ENCODE measurements around the gene TMEM33. TPM values are rescaled to one million over a fixed set of nuclear protein-coding genes. Genes with fewer than 3 reads are reported as not detected.

The TMEM33 gene
- total RNA-seq, 1 experiment from 2014 or later = 81.4 TPM

DNA sequence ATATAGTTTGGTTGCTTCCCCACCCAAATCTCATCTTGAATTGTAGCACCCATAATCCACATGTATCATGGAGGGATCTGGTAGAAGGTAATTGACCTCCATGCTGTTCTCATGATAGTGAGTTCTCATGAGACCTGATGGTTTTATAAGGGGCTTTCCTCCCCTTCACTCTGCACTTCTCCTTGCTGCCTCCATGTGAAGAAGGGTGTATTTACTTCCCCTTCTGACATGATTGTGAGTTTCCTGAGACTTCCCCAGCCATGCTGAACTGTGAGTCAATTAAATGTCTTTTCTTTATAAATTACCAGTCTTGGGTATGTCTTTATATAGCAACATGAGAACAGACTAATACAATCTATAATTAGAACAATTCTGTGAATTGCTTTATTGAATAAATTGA is 34.4 kb downstream of the TMEM33 start:
- ChIA-PET POLR2A (no interaction called here), CTCF (no interaction called here)
- 0 out of 2 replicates have a peak, but pooled peaks cover 3% of the 10 kb centered on the region for H3K4me1 Mint-ChIP-seq
- H3K27me3 Mint-ChIP-seq (ENCODE audit: low read depth) = no peaks in the 10 kb centered on the region
- H3K27ac Mint-ChIP-seq = no peak overlapping the region
- DNase-seq (ENCODE audit: low spot score) (no peak), ATAC-seq (no peak)
- H3K36me3 Mint-ChIP-seq = peaks cover 38% of the 10 kb centered on the region
- peaks cover 51% of the 10 kb centered on the region for H3K9me3 Mint-ChIP-seq
- no peak for TF ChIP-seq GTF2I (CRISPR knock-in tag; conservative IDR thresholded peaks at IDR 0.05)
- TF ChIP-seq HMGA2 (CRISPR knock-in tag; IDR thresholded peaks at IDR 0.05) = no peak
- TF ChIP-seq, protein P1, sequence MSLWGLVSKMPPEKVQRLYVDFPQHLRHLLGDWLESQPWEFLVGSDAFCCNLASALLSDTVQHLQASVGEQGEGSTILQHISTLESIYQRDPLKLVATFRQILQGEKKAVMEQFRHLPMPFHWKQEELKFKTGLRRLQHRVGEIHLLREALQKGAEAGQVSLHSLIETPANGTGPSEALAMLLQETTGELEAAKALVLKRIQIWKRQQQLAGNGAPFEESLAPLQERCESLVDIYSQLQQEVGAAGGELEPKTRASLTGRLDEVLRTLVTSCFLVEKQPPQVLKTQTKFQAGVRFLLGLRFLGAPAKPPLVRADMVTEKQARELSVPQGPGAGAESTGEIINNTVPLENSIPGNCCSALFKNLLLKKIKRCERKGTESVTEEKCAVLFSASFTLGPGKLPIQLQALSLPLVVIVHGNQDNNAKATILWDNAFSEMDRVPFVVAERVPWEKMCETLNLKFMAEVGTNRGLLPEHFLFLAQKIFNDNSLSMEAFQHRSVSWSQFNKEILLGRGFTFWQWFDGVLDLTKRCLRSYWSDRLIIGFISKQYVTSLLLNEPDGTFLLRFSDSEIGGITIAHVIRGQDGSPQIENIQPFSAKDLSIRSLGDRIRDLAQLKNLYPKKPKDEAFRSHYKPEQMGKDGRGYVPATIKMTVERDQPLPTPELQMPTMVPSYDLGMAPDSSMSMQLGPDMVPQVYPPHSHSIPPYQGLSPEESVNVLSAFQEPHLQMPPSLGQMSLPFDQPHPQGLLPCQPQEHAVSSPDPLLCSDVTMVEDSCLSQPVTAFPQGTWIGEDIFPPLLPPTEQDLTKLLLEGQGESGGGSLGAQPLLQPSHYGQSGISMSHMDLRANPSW (CRISPR knock-in tag; conservative IDR thresholded peaks at IDR 0.05; ENCODE audit: low read depth) = no peak
- TF ChIP-seq, protein P2, sequence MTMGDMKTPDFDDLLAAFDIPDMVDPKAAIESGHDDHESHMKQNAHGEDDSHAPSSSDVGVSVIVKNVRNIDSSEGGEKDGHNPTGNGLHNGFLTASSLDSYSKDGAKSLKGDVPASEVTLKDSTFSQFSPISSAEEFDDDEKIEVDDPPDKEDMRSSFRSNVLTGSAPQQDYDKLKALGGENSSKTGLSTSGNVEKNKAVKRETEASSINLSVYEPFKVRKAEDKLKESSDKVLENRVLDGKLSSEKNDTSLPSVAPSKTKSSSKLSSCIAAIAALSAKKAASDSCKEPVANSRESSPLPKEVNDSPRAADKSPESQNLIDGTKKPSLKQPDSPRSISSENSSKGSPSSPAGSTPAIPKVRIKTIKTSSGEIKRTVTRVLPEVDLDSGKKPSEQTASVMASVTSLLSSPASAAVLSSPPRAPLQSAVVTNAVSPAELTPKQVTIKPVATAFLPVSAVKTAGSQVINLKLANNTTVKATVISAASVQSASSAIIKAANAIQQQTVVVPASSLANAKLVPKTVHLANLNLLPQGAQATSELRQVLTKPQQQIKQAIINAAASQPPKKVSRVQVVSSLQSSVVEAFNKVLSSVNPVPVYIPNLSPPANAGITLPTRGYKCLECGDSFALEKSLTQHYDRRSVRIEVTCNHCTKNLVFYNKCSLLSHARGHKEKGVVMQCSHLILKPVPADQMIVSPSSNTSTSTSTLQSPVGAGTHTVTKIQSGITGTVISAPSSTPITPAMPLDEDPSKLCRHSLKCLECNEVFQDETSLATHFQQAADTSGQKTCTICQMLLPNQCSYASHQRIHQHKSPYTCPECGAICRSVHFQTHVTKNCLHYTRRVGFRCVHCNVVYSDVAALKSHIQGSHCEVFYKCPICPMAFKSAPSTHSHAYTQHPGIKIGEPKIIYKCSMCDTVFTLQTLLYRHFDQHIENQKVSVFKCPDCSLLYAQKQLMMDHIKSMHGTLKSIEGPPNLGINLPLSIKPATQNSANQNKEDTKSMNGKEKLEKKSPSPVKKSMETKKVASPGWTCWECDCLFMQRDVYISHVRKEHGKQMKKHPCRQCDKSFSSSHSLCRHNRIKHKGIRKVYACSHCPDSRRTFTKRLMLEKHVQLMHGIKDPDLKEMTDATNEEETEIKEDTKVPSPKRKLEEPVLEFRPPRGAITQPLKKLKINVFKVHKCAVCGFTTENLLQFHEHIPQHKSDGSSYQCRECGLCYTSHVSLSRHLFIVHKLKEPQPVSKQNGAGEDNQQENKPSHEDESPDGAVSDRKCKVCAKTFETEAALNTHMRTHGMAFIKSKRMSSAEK (CRISPR knock-in tag; IDR thresholded peaks at IDR 0.05; ENCODE audit: borderline replicate concordance) = no peak
- TF ChIP-seq NR2C2 (CRISPR knock-in tag; IDR thresholded peaks at IDR 0.05) = no peak
- TF ChIP-seq EMX1 (CRISPR knock-in tag; IDR thresholded peaks at IDR 0.05) = no peak
- no peak for TF ChIP-seq NR3C1 (CRISPR knock-in tag; conservative IDR thresholded peaks at IDR 0.05; ENCODE audit: low read depth)
- TF ChIP-seq, protein P3, sequence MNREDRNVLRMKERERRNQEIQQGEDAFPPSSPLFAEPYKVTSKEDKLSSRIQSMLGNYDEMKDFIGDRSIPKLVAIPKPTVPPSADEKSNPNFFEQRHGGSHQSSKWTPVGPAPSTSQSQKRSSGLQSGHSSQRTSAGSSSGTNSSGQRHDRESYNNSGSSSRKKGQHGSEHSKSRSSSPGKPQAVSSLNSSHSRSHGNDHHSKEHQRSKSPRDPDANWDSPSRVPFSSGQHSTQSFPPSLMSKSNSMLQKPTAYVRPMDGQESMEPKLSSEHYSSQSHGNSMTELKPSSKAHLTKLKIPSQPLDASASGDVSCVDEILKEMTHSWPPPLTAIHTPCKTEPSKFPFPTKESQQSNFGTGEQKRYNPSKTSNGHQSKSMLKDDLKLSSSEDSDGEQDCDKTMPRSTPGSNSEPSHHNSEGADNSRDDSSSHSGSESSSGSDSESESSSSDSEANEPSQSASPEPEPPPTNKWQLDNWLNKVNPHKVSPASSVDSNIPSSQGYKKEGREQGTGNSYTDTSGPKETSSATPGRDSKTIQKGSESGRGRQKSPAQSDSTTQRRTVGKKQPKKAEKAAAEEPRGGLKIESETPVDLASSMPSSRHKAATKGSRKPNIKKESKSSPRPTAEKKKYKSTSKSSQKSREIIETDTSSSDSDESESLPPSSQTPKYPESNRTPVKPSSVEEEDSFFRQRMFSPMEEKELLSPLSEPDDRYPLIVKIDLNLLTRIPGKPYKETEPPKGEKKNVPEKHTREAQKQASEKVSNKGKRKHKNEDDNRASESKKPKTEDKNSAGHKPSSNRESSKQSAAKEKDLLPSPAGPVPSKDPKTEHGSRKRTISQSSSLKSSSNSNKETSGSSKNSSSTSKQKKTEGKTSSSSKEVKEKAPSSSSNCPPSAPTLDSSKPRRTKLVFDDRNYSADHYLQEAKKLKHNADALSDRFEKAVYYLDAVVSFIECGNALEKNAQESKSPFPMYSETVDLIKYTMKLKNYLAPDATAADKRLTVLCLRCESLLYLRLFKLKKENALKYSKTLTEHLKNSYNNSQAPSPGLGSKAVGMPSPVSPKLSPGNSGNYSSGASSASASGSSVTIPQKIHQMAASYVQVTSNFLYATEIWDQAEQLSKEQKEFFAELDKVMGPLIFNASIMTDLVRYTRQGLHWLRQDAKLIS (CRISPR knock-in tag; IDR thresholded peaks at IDR 0.05; ENCODE audit: borderline replicate concordance) = no peak
- TF ChIP-seq, protein P4, sequence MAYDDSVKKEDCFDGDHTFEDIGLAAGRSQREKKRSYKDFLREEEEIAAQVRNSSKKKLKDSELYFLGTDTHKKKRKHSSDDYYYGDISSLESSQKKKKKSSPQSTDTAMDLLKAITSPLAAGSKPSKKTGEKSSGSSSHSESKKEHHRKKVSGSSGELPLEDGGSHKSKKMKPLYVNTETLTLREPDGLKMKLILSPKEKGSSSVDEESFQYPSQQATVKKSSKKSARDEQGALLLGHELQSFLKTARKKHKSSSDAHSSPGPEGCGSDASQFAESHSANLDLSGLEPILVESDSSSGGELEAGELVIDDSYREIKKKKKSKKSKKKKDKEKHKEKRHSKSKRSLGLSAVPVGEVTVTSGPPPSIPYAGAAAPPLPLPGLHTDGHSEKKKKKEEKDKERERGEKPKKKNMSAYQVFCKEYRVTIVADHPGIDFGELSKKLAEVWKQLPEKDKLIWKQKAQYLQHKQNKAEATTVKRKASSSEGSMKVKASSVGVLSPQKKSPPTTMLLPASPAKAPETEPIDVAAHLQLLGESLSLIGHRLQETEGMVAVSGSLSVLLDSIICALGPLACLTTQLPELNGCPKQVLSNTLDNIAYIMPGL (CRISPR knock-in tag; IDR thresholded peaks at IDR 0.05) = no peak
- TF ChIP-seq JAZF1 (CRISPR knock-in tag; IDR thresholded peaks at IDR 0.05) = no peak
- TF ChIP-seq ZNF263 (CRISPR knock-in tag; IDR thresholded peaks at IDR 0.05; ENCODE audit: low read depth) = no peak
- H3K4me3 Mint-ChIP-seq = no peak overlapping the region

DNA sequence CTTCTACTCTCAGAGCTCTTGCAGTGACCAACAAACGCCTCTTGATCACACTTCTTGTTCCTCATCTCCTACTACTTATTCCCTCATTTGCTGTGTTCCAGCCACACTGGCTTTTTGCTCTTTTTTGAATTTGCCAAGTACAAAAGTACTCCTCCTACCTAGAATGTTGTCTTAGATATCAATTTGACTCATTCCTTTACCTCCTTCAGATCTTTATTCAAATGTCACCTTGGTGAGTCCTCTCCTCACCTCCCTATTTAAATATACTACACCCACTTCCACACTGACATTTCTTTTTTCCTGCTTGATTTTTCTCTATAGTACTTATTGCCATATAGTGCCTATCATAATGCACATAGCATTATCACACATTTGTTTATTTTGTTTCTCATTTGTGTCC is 40.1 kb downstream of the TMEM33 start:
- Mint-ChIP-seq H3K4me3 (no peak overlapping the region), H3K27ac (no peak overlapping the region), H3K4me1 (peaks cover 13% of the 10 kb centered on the region), H3K36me3 (peaks cover 12% of the 10 kb centered on the region), H3K9me3 (peaks cover 22% of the 10 kb centered on the region), H3K27me3 (ENCODE audit: low read depth) (no peaks in the 10 kb centered on the region; the same call in 1 of the 2 replicates)
- TF ChIP-seq, protein P5, sequence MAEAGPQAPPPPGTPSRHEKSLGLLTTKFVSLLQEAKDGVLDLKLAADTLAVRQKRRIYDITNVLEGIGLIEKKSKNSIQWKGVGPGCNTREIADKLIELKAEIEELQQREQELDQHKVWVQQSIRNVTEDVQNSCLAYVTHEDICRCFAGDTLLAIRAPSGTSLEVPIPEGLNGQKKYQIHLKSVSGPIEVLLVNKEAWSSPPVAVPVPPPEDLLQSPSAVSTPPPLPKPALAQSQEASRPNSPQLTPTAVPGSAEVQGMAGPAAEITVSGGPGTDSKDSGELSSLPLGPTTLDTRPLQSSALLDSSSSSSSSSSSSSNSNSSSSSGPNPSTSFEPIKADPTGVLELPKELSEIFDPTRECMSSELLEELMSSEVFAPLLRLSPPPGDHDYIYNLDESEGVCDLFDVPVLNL (CRISPR knock-in tag; IDR thresholded peaks at IDR 0.05; ENCODE audit: borderline replicate concordance, low read depth) = no peak
- no peak for ATAC-seq
- ChIA-PET CTCF (no interaction called here), POLR2A (no interaction called here)
- DNase-seq (ENCODE audit: low spot score) = no peak

Data from WTC11 (cell line).